ENCODE measurements around the gene RGS4.

The RGS4 gene

DNA sequence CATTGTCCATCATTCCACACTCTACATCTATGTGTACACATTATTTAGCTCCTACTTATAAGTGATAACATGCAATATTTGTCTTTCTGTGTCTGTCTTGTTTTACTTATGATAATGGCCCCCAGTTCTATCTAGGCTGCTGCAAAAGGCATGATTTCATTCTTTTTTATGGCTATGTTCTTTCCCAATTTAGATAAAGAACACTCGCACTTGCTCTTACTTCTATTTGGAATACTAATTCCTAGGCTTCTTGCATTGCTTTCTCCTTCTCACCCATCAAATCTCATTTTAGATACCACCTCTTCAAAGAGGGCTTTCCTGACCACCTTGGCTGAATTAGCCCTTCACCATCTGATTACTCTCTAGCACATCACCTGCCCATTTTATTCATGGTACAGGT, 3.0 kb upstream of the RGS4 start:
- POLR2A ChIA-PET, result no interaction called here
- no peak for TF ChIP-seq NFRKB (IDR thresholded peaks at IDR 0.05)
- TF ChIP-seq ARNT (IDR thresholded peaks at IDR 0.05), result no peak
- TF ChIP-seq CTBP1 (IDR thresholded peaks at IDR 0.05; ENCODE audit: borderline replicate concordance), result no peak
- TF ChIP-seq SP1 (IDR thresholded peaks at IDR 0.05), result no peak
- TF ChIP-seq FOXK2 (IDR thresholded peaks at IDR 0.05), result no peak
- TF ChIP-seq HDGF (IDR thresholded peaks at IDR 0.05; ENCODE audit: borderline replicate concordance), result no peak
- TF ChIP-seq, protein P1, sequence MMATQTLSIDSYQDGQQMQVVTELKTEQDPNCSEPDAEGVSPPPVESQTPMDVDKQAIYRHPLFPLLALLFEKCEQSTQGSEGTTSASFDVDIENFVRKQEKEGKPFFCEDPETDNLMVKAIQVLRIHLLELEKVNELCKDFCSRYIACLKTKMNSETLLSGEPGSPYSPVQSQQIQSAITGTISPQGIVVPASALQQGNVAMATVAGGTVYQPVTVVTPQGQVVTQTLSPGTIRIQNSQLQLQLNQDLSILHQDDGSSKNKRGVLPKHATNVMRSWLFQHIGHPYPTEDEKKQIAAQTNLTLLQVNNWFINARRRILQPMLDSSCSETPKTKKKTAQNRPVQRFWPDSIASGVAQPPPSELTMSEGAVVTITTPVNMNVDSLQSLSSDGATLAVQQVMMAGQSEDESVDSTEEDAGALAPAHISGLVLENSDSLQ (IDR thresholded peaks at IDR 0.05), result no peak
- TF ChIP-seq ZNF384 (IDR thresholded peaks at IDR 0.05), result no peak
- no peak for TF ChIP-seq SUZ12 (IDR thresholded peaks at IDR 0.05)
- no peak for TF ChIP-seq LEF1 (IDR thresholded peaks at IDR 0.05; ENCODE audit: borderline replicate concordance)
- TF ChIP-seq L3MBTL2 (conservative IDR thresholded peaks at IDR 0.05), result no peak
- no peak for TF ChIP-seq TARDBP (IDR thresholded peaks at IDR 0.05)
- TF ChIP-seq FOXA1 (IDR thresholded peaks at IDR 0.05), result no peak
- TF ChIP-seq ELF4 (IDR thresholded peaks at IDR 0.05), result no peak
- TF ChIP-seq BHLHE40 (IDR thresholded peaks at IDR 0.05; ENCODE audit: borderline replicate concordance), result no peak
- no peak for TF ChIP-seq FOXM1 (IDR thresholded peaks at IDR 0.05; ENCODE audit: borderline replicate concordance)
- CTCF ChIA-PET, result no interaction called here
- no peak for DNase-seq (ENCODE audit: extremely low spot score)

DNA sequence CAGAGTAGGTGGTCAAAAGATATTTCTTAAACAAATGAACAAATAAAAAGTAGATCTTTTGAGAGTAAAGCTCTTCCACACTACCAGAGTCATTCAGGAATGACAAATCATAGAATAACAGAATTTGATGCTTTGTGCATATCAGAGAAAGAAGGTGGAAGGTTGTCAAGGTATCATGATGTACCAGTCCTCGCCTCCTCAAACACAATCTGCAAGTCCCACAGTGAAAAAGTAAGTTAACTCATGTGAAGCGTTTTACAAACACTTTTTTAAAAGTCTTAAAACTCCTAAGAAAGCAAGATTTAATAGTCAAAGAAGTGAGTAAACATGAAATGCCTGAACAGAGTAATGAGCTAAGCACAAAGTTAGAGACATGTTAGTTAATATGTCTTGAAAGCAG, 2.5 kb upstream of the RGS4 start:
- ChIA-PET CTCF (interaction anchor here (0.6 kb wide), 1 partner anchor 187 kb away, joined by 3 read pairs; no protein-coding TSS in a partner anchor), POLR2A (no interaction called here)
- TF ChIP-seq L3MBTL2 (conservative IDR thresholded peaks at IDR 0.05) (no peak), CTBP1 (IDR thresholded peaks at IDR 0.05; ENCODE audit: borderline replicate concordance) (no peak), FOXK2 (IDR thresholded peaks at IDR 0.05) (no peak), SP1 (IDR thresholded peaks at IDR 0.05) (no peak), HDGF (IDR thresholded peaks at IDR 0.05; ENCODE audit: borderline replicate concordance) (no peak), FOXA1 (IDR thresholded peaks at IDR 0.05) (no peak)
- no peak for DNase-seq (ENCODE audit: extremely low spot score)

DNA sequence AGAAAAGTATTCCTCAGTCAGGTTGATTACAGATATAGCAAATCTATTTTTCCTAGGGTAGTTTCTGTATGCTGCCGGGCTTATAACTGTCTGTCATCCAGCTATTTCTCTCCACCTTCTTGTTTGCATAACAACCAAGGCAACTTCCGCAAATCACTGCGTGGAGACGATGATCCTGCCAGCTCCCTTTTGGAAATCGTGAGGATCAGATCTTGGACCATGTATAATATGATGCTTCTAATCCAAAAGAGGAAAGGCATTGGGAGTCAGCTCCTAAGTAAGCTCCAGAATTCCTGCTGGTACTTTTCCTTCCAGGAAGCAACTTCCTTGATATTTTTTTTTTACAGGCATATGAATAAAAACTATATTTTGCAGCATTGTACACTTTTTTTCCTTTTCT, 445 bp upstream of the RGS4 start:
- TF ChIP-seq CTBP1 (IDR thresholded peaks at IDR 0.05; ENCODE audit: borderline replicate concordance) (no peak), FOXK2 (IDR thresholded peaks at IDR 0.05) (no peak), FOXA1 (IDR thresholded peaks at IDR 0.05) (no peak), ELF4 (IDR thresholded peaks at IDR 0.05) (no peak), FOXM1 (IDR thresholded peaks at IDR 0.05; ENCODE audit: borderline replicate concordance) (no peak), SP1 (IDR thresholded peaks at IDR 0.05) (no peak), NFRKB (IDR thresholded peaks at IDR 0.05) (no peak), HDGF (IDR thresholded peaks at IDR 0.05; ENCODE audit: borderline replicate concordance) (no peak), SUZ12 (IDR thresholded peaks at IDR 0.05) (no peak), L3MBTL2 (conservative IDR thresholded peaks at IDR 0.05) (no peak), BHLHE40 (IDR thresholded peaks at IDR 0.05; ENCODE audit: borderline replicate concordance) (no peak), LEF1 (IDR thresholded peaks at IDR 0.05; ENCODE audit: borderline replicate concordance) (no peak)
- TF ChIP-seq, protein P1 (IDR thresholded peaks at IDR 0.05), result no peak
- CTCF ChIA-PET, result interaction anchor here (0.6 to 2.0 kb wide), 7 partner anchors 8 to 570 kb away, joined by 3 to 16 read pairs (median 4); no protein-coding TSS in a partner anchor
- POLR2A ChIA-PET, result interaction anchor here (0.8 kb wide), 1 partner anchor 8 kb away, joined by 3 read pairs; no protein-coding TSS in a partner anchor
- no peak for DNase-seq (ENCODE audit: extremely low spot score)

DNA sequence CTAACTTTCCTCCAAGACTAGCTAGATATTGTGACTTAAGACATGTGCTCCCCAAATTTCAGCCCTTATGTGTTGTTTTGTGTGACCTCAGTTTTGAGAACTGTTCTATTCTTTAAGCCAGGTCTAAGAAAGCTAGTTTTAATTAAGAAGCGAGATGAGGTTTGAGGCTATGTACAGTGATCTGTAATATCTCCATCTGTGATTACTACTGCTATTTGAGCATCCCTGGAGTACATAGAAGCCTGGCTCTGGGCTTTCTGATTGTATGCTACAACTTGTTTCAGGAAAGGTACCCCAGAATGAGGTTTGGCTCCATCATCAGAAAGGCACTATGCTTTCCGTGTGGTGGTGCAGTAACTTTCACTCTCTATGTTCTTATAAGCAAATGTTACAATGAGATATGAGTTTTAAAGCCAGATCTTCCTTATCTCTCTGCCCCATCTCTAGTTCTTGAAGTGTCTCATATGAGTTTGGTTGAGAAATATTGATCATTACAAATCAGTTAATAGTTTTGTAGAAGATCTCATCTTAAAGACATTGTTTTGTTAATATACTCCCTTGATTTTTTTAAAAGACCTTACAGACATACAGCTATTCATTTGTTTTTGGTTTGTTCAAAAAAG, 605 bp downstream of the RGS4 start:
- ChIA-PET POLR2A (interaction anchor here (0.8 kb wide), 1 partner anchor 10 kb away, joined by 3 read pairs; no protein-coding TSS in a partner anchor), CTCF (interaction anchor here (0.8 to 2.0 kb wide), 7 partner anchors 9 to 246 kb away, joined by 3 to 16 read pairs (median 5); no protein-coding TSS in a partner anchor)
- DNase-seq (ENCODE audit: extremely low spot score), result no peak
- TF ChIP-seq ARNT (IDR thresholded peaks at IDR 0.05), result no peak
- no peak for TF ChIP-seq HDGF (IDR thresholded peaks at IDR 0.05; ENCODE audit: borderline replicate concordance)
- TF ChIP-seq TARDBP (IDR thresholded peaks at IDR 0.05), result no peak
- TF ChIP-seq FOXK2 (IDR thresholded peaks at IDR 0.05), result no peak
- no peak for TF ChIP-seq FOXA1 (IDR thresholded peaks at IDR 0.05)
- no peak for TF ChIP-seq SUZ12 (IDR thresholded peaks at IDR 0.05)
- no peak for TF ChIP-seq BHLHE40 (IDR thresholded peaks at IDR 0.05; ENCODE audit: borderline replicate concordance)
- TF ChIP-seq ELF4 (IDR thresholded peaks at IDR 0.05), result no peak
- no peak for TF ChIP-seq SP1 (IDR thresholded peaks at IDR 0.05)
- TF ChIP-seq FOXM1 (IDR thresholded peaks at IDR 0.05; ENCODE audit: borderline replicate concordance), result no peak

DNA sequence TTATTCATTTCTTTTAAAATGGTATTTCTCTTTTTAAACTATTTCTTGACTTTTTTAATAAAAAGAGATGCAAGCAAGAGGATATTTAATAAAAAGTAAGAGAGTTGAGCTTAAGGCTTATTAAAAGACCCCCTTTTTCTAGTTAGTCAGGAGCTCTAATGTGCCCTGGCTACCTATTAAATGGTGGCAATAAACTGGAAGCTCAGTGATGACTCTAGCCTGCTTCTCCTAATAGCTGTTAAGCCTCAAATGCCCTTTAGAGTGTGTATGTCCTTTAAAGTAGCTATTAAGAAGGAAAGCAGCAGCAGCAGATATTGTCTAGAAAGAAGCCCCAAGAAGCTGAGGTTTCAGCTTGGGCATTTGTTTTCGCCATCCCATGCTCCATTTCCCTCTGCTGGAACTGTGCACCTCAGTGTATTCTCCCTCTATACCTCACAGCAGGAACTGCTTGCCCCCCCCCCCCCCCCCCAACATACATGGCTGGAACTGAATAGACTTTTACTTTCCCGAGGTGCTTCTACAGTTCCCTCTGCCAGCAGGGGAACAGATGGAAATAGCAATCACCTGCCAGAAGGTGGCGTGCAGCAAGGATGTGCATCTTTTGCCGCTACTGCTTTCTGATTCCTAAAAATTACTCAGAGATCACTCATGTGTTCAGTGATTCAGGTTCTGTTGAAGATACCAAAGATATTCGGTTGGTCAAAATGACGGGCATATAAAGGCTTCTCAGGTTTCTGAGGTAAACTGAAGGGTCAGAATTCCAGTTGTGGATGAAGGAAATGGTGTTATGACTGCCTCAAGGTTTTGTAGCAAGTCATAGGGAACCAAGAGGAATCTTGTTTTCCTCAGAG, 2.5 kb downstream of the RGS4 start:
- peak; percentile 76 for DNase-seq (ENCODE audit: extremely low spot score)
- no peak for TF ChIP-seq BHLHE40 (IDR thresholded peaks at IDR 0.05; ENCODE audit: borderline replicate concordance)
- TF ChIP-seq FOXA1 (IDR thresholded peaks at IDR 0.05), result no peak
- no peak for TF ChIP-seq CTBP1 (IDR thresholded peaks at IDR 0.05; ENCODE audit: borderline replicate concordance)
- TF ChIP-seq FOXM1 (IDR thresholded peaks at IDR 0.05; ENCODE audit: borderline replicate concordance), result no peak
- no peak for TF ChIP-seq LEF1 (IDR thresholded peaks at IDR 0.05; ENCODE audit: borderline replicate concordance)
- TF ChIP-seq FOXK2 (IDR thresholded peaks at IDR 0.05), result no peak
- ChIA-PET CTCF (interaction anchor here (0.8 to 1.1 kb wide), 2 partner anchors 104 to 245 kb away, joined by 3 to 4 read pairs; no protein-coding TSS in a partner anchor), POLR2A (no interaction called here)

DNA sequence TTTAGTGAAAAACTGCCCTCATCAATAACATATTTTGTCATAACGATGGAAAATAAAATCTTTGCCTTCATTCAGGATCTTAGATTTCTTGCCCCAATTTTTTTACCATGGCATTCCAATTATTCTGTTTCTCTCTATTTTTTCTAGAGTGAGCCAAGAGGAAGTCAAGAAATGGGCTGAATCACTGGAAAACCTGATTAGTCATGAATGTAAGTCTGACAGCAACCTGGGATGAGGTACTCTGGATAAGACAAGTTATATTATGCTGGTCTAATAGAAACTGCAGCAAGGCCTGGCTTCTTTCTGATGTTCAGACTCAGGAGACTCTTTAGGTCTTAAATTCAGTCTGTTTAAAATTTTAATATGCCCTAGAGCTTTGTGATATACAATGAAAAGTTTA, 3.5 kb downstream of the RGS4 start:
- no peak for DNase-seq (ENCODE audit: extremely low spot score)
- CTCF ChIA-PET, result no interaction called here

More for the DNA sequence above, 3.5 kb downstream of the RGS4 start:
- POLR2A ChIA-PET, result no interaction called here
- no peak for TF ChIP-seq TARDBP (IDR thresholded peaks at IDR 0.05)
- no peak for TF ChIP-seq FOXK2 (IDR thresholded peaks at IDR 0.05)
- no peak for TF ChIP-seq SUZ12 (IDR thresholded peaks at IDR 0.05)
- TF ChIP-seq L3MBTL2 (conservative IDR thresholded peaks at IDR 0.05), result no peak
- TF ChIP-seq SP1 (IDR thresholded peaks at IDR 0.05), result no peak
- TF ChIP-seq ELF4 (IDR thresholded peaks at IDR 0.05), result no peak
- no peak for TF ChIP-seq BHLHE40 (IDR thresholded peaks at IDR 0.05; ENCODE audit: borderline replicate concordance)
- no peak for TF ChIP-seq HDGF (IDR thresholded peaks at IDR 0.05; ENCODE audit: borderline replicate concordance)
- no peak for TF ChIP-seq CTBP1 (IDR thresholded peaks at IDR 0.05; ENCODE audit: borderline replicate concordance)
- TF ChIP-seq FOXA1 (IDR thresholded peaks at IDR 0.05), result no peak
- no peak for TF ChIP-seq ZNF384 (IDR thresholded peaks at IDR 0.05)
- no peak for TF ChIP-seq NFRKB (IDR thresholded peaks at IDR 0.05)
- TF ChIP-seq, protein P1 (IDR thresholded peaks at IDR 0.05), result no peak
- no peak for TF ChIP-seq LEF1 (IDR thresholded peaks at IDR 0.05; ENCODE audit: borderline replicate concordance)

Data from HEK293T (cell line).